ENCODE results near the gene ZXDA. TPM values are rescaled to one million over a fixed set of nuclear protein-coding genes. Genes with fewer than 3 reads are reported as not detected.
"Not testable (repeated sequence)": the region's sequence is repeated elsewhere in the genome, so short reads cannot be mapped to it uniquely, and the experiment has no call there.

ZXDA gene
- polyA plus RNA-seq, 1 donor = 4.3 TPM

- H3K4me1 ChIP-seq (ENCODE audit: control insufficient read depth, insufficient read depth, low read length) = no peaks in the 10 kb centered on the region
- no peaks in the 10 kb centered on the region for H3K36me3 ChIP-seq (ENCODE audit: control insufficient read depth, insufficient read depth, low read length)
- H3K4me3 ChIP-seq (ENCODE audit: low read length) = no peak overlapping the region
- no peak overlapping the region for H3K27ac ChIP-seq (ENCODE audit: low read length)
- no CpG with 5 or more reads among the region's 19 CpGs for WGBS (ENCODE audit: insufficient coverage, low lambda C conversion rate)
- DNase-seq = no peak
- no peaks in the 10 kb centered on the region for H3K27me3 ChIP-seq (ENCODE audit: control insufficient read depth, insufficient read depth, low read length)
- H3K9me3 ChIP-seq (ENCODE audit: control insufficient read depth, low read depth, low read length) = no peaks in the 10 kb centered on the region
Measured at GRCh38 chrX:57918750-57919436, 8.6 kb upstream of the ZXDA start.

- H3K27me3 ChIP-seq (ENCODE audit: control insufficient read depth, insufficient read depth, low read length) = no peaks in the 10 kb centered on the region
- H3K4me3 ChIP-seq (ENCODE audit: low read length) = no peak overlapping the region
- H3K27ac ChIP-seq (ENCODE audit: low read length) = no peak overlapping the region
- whole genome bisulfite sequencing (ENCODE audit: insufficient coverage, low lambda C conversion rate) = no CpG with 5 or more reads among the region's 5 CpGs
- peaks cover 3% of the 10 kb centered on the region for H3K4me1 ChIP-seq (ENCODE audit: control insufficient read depth, insufficient read depth, low read length)
- no peak for DNase-seq
- H3K9me3 ChIP-seq (ENCODE audit: control insufficient read depth, low read depth, low read length) = no peaks in the 10 kb centered on the region
- no peaks in the 10 kb centered on the region for H3K36me3 ChIP-seq (ENCODE audit: control insufficient read depth, insufficient read depth, low read length)
Measured at GRCh38 chrX:57915680-57916079, 5.4 kb upstream of the ZXDA start.

- WGBS (ENCODE audit: insufficient coverage, low lambda C conversion rate) = no CpG with 5 or more reads among the region's 72 CpGs
- peak in 1 of 2 donors; percentile 69 for DNase-seq
- H3K27ac ChIP-seq (ENCODE audit: low read length) = not testable (repeated sequence)
Measured at GRCh38 chrX:57909595-57910286, 517 bp downstream of the ZXDA start.

GRCh38 chrX:57908972-57909594, 1.2 kb downstream of the ZXDA start:
- DNase-seq; H3K36me3 ChIP-seq (ENCODE audit: control insufficient read depth, insufficient read depth, low read length); H3K27me3 ChIP-seq (ENCODE audit: control insufficient read depth, insufficient read depth, low read length); H3K27ac ChIP-seq (ENCODE audit: low read length); H3K9me3 ChIP-seq (ENCODE audit: control insufficient read depth, low read depth, low read length); H3K4me1 ChIP-seq (ENCODE audit: control insufficient read depth, insufficient read depth, low read length): not testable (repeated sequence)
- peak overlapping the region; percentile 31 for H3K4me3 ChIP-seq (ENCODE audit: low read length)
- no CpG with 5 or more reads among the region's 28 CpGs for WGBS (ENCODE audit: insufficient coverage, low lambda C conversion rate)

More at GRCh38 chrX:57909595-57910286, 517 bp downstream of the ZXDA start:
- H3K4me3 ChIP-seq (ENCODE audit: low read length) = peak overlapping the region; percentile 31
- not testable (repeated sequence) for H3K27me3 ChIP-seq (ENCODE audit: control insufficient read depth, insufficient read depth, low read length); H3K4me1 ChIP-seq (ENCODE audit: control insufficient read depth, insufficient read depth, low read length); H3K9me3 ChIP-seq (ENCODE audit: control insufficient read depth, low read depth, low read length); H3K36me3 ChIP-seq (ENCODE audit: control insufficient read depth, insufficient read depth, low read length)

- H3K4me1 ChIP-seq (ENCODE audit: control insufficient read depth, insufficient read depth, low read length) = peaks cover 3% of the 10 kb centered on the region
- no peaks in the 10 kb centered on the region for H3K9me3 ChIP-seq (ENCODE audit: control insufficient read depth, low read depth, low read length)
- H3K36me3 ChIP-seq (ENCODE audit: control insufficient read depth, insufficient read depth, low read length) = no peaks in the 10 kb centered on the region
- no peaks in the 10 kb centered on the region for H3K27me3 ChIP-seq (ENCODE audit: control insufficient read depth, insufficient read depth, low read length)
- WGBS (ENCODE audit: insufficient coverage, low lambda C conversion rate) = no CpG with 5 or more reads among the region's 1 CpG
- H3K27ac ChIP-seq (ENCODE audit: low read length) = no peak overlapping the region
- H3K4me3 ChIP-seq (ENCODE audit: low read length) = no peak overlapping the region
- DNase-seq = no peak
Measured at GRCh38 chrX:57906790-57907189, 3.5 kb downstream of the ZXDA start.

GRCh38 chrX:57905141-57905540, 5.1 kb downstream of the ZXDA start:
- Histone ChIP-seq H3K27ac (ENCODE audit: low read length) (no peak overlapping the region), H3K27me3 (ENCODE audit: control insufficient read depth, insufficient read depth, low read length) (no peaks in the 10 kb centered on the region), H3K36me3 (ENCODE audit: control insufficient read depth, insufficient read depth, low read length) (no peaks in the 10 kb centered on the region), H3K9me3 (ENCODE audit: control insufficient read depth, low read depth, low read length) (no peaks in the 10 kb centered on the region), H3K4me1 (ENCODE audit: control insufficient read depth, insufficient read depth, low read length) (no peaks in the 10 kb centered on the region), H3K4me3 (ENCODE audit: low read length) (no peak overlapping the region)
- DNase-seq = no peak
- no CpG with 5 or more reads among the region's 2 CpGs for WGBS (ENCODE audit: insufficient coverage, low lambda C conversion rate)

GRCh38 chrX:57904176-57904880, 5.9 kb downstream of the ZXDA start:
- no peak for DNase-seq
- no CpG with 5 or more reads among the region's 7 CpGs for WGBS (ENCODE audit: insufficient coverage, low lambda C conversion rate)
- H3K27ac ChIP-seq (ENCODE audit: low read length) = no peak overlapping the region
- H3K27me3 ChIP-seq (ENCODE audit: control insufficient read depth, insufficient read depth, low read length) = no peaks in the 10 kb centered on the region
- no peaks in the 10 kb centered on the region for H3K36me3 ChIP-seq (ENCODE audit: control insufficient read depth, insufficient read depth, low read length)
- no peak overlapping the region for H3K4me3 ChIP-seq (ENCODE audit: low read length)
- no peaks in the 10 kb centered on the region for H3K4me1 ChIP-seq (ENCODE audit: control insufficient read depth, insufficient read depth, low read length)
- no peaks in the 10 kb centered on the region for H3K9me3 ChIP-seq (ENCODE audit: control insufficient read depth, low read depth, low read length)

GRCh38 chrX:57902633-57903032, 7.6 kb downstream of the ZXDA start:
- no peak for DNase-seq
- Histone ChIP-seq H3K36me3 (ENCODE audit: control insufficient read depth, insufficient read depth, low read length) (no peaks in the 10 kb centered on the region), H3K27me3 (ENCODE audit: control insufficient read depth, insufficient read depth, low read length) (no peaks in the 10 kb centered on the region), H3K27ac (ENCODE audit: low read length) (no peak overlapping the region), H3K4me3 (ENCODE audit: low read length) (no peak overlapping the region), H3K4me1 (ENCODE audit: control insufficient read depth, insufficient read depth, low read length) (no peaks in the 10 kb centered on the region), H3K9me3 (ENCODE audit: control insufficient read depth, low read depth, low read length) (no peaks in the 10 kb centered on the region)
- no CpG with 5 or more reads among the region's 2 CpGs for WGBS (ENCODE audit: insufficient coverage, low lambda C conversion rate)

- Histone ChIP-seq H3K9me3 (ENCODE audit: control insufficient read depth, low read depth, low read length) (no peaks in the 10 kb centered on the region), H3K4me3 (ENCODE audit: low read length) (no peak overlapping the region), H3K4me1 (ENCODE audit: control insufficient read depth, insufficient read depth, low read length) (no peaks in the 10 kb centered on the region), H3K27me3 (ENCODE audit: control insufficient read depth, insufficient read depth, low read length) (no peaks in the 10 kb centered on the region), H3K36me3 (ENCODE audit: control insufficient read depth, insufficient read depth, low read length) (no peaks in the 10 kb centered on the region), H3K27ac (ENCODE audit: low read length) (no peak overlapping the region)
- no CpG with 5 or more reads among the region's 1 CpG for WGBS (ENCODE audit: insufficient coverage, low lambda C conversion rate)
- DNase-seq = no peak
Measured at GRCh38 chrX:57901466-57901865, 8.8 kb downstream of the ZXDA start.

GRCh38 chrX:57900975-57901374, 9.3 kb downstream of the ZXDA start:
- Histone ChIP-seq H3K9me3 (ENCODE audit: control insufficient read depth, low read depth, low read length) (no peaks in the 10 kb centered on the region), H3K27ac (ENCODE audit: low read length) (no peak overlapping the region), H3K4me1 (ENCODE audit: control insufficient read depth, insufficient read depth, low read length) (no peaks in the 10 kb centered on the region), H3K36me3 (ENCODE audit: control insufficient read depth, insufficient read depth, low read length) (no peaks in the 10 kb centered on the region), H3K4me3 (ENCODE audit: low read length) (no peak overlapping the region), H3K27me3 (ENCODE audit: control insufficient read depth, insufficient read depth, low read length) (no peaks in the 10 kb centered on the region)
- no CpG with 5 or more reads among the region's 4 CpGs for WGBS (ENCODE audit: insufficient coverage, low lambda C conversion rate)
- DNase-seq = no peak

Data from large intestine (tissue), 3 donors.